Keratinocyte (primary cell): ENCODE measurements around the gene PLCB3. TPM values are rescaled to one million over a fixed set of nuclear protein-coding genes. Genes with fewer than 3 reads are reported as not detected.
A peak's percentile ranks its signal among the peaks of the same experiment; 100 is the strongest.

Experiments used
- DNase-seq: peaks from one replicate; pipeline ENCODE4 v3.0.0-alpha.2; 2011; ENCODE audit warnings: low read depth, missing footprints, low spot score
- FAIRE-seq: peaks from 2 replicates; lab custom pipeline; 2011; peaks lifted over from hg19 to GRCh38; lab: Jason Lieb, UNC
- H2AFZ ChIP-seq: 2 replicates; pipeline ENCODE4 v1.6.0; 2012; ENCODE audit warnings: low read length, control low read depth, inconsistent platforms; ENCODE audit not compliant: control insufficient read depth
- H3K27ac ChIP-seq: 2 replicates; pipeline ENCODE4 v1.5.1; 2011; ENCODE audit warnings: low read length; ENCODE audit not compliant: control insufficient read depth, insufficient read depth
- H3K27me3 ChIP-seq: 3 replicates; pipeline ENCODE4 v1.6.0; 2011; ENCODE audit warnings: low read length; ENCODE audit not compliant: control insufficient read depth, insufficient read depth; ENCODE audit errors: extremely low read depth
- H3K36me3 ChIP-seq, 2 experiments: 2 replicates in 1 of 2; 3 replicates in 1 of 2; pipeline ENCODE4 v1.5.1; 2011; ENCODE audit warnings: low read length in 2 of 2, mild to moderate bottlenecking in 1 of 2; ENCODE audit not compliant: control insufficient read depth in 2 of 2, insufficient read depth in 2 of 2; ENCODE audit errors: extremely low read depth in 1 of 2
- H3K4me1 ChIP-seq: 3 replicates; pipeline ENCODE4 v1.5.1; 2011; ENCODE audit warnings: low read length; ENCODE audit not compliant: control insufficient read depth, insufficient read depth; ENCODE audit errors: extremely low read depth
- H3K4me2 ChIP-seq: 3 replicates; pipeline ENCODE4 v1.6.0; 2011; ENCODE audit warnings: low read depth, low read length; ENCODE audit not compliant: control insufficient read depth, insufficient read depth; ENCODE audit errors: extremely low read depth
- H3K4me3 ChIP-seq, 3 experiments: fragments of 200-600 bp in 1 of 3; sonication (generic) in 1 of 3; 2 replicates in 2 of 3; 3 replicates in 1 of 3; pipeline ENCODE4 v1.5.1; 2011 to 2016; ENCODE audit warnings: low read length in 3 of 3, mild to moderate bottlenecking in 3 of 3, control low read depth in 2 of 3, inconsistent platforms in 1 of 3, low read depth in 1 of 3, mixed read lengths in 1 of 3, mixed run types in 1 of 3, moderate library complexity in 1 of 3; ENCODE audit not compliant: control insufficient read depth in 2 of 3, insufficient read depth in 2 of 3; ENCODE audit errors: extremely low read depth in 1 of 3
- H3K79me2 ChIP-seq: 2 replicates; pipeline ENCODE4 v1.6.0; 2012; ENCODE audit warnings: low read length; ENCODE audit not compliant: control insufficient read depth, insufficient read depth
- H3K9ac ChIP-seq: 3 replicates; pipeline ENCODE4 v1.6.0; 2011; ENCODE audit warnings: low read length; ENCODE audit not compliant: control insufficient read depth, insufficient read depth; ENCODE audit errors: extremely low read depth
- H3K9me1 ChIP-seq: 3 replicates; pipeline ENCODE4 v1.6.0; 2011; ENCODE audit warnings: low read length; ENCODE audit not compliant: control insufficient read depth, insufficient read depth; ENCODE audit errors: extremely low read depth
- H3K9me3 ChIP-seq: 2 replicates; pipeline ENCODE4 v1.5.1; 2012; ENCODE audit warnings: low read depth, low read length; ENCODE audit not compliant: control insufficient read depth
- H4K20me1 ChIP-seq: 3 replicates; pipeline ENCODE4 v1.6.0; 2011; ENCODE audit warnings: low read length; ENCODE audit not compliant: control insufficient read depth, insufficient read depth; ENCODE audit errors: extremely low read depth
- CTCF ChIP-seq, 3 experiments: IDR thresholded peaks in 1 of 3; conservative IDR thresholded peaks in 1 of 3; optimal IDR thresholded peaks in 1 of 3; 2 replicates in 2 of 3; 3 replicates in 1 of 3; pipeline versions ENCODE3 to v1.5.1; 2011; ENCODE audit warnings: low read length in 3 of 3, mild to moderate bottlenecking in 3 of 3, moderate library complexity in 2 of 3, control low read depth in 1 of 3, inconsistent platforms in 1 of 3; ENCODE audit not compliant: insufficient read depth in 2 of 3; ENCODE audit errors: extremely low read depth in 1 of 3
- EZH2 ChIP-seq: IDR thresholded peaks from one replicate; pipeline ENCODE4 v1.6.1; 2012; ENCODE audit warnings: inconsistent platforms, mild to moderate bottlenecking, low read length, moderate library complexity
- dilution Hi-C: fragments of 300-500 bp; cut with MboI; formaldehyde crosslinking; loops from one replicate; pipeline ENCODE4 v1.7.0; 2020; ENCODE audit warnings: low sequenced_read_pairs; ENCODE audit not compliant: extremely low pct_ligation_motif_present
- polyA plus RNA-seq, 5 experiments: library from polyadenylated mRNA; depleted of rRNA in 3 of 5; stranded (reverse) in 3 of 5; stranded (forward) in 1 of 5; unstranded in 1 of 5; fragments of >200 nt; gene quantifications; 1 replicate in 1 of 5; 2 replicates in 3 of 5; 3 replicates in 1 of 5; pipeline versions ENCODE4 v1.2.1 to v1.2.3, GENCODE V29; 2011 to 2012; ENCODE audit warnings: missing spikeins in 2 of 5, low read depth in 1 of 5, low replicate concordance in 1 of 5

PLCB3 gene
- polyA plus RNA-seq, 1 donor (not counting 4 experiments of a cell fraction or from before 2014, with no cell fraction given): 32.5 TPM

- Histone ChIP-seq H3K27me3 (no peaks in the 10 kb centered on the region), H3K9me3 (no peaks in the 10 kb centered on the region), H3K9ac (peak overlapping the region; percentile 33), H3K36me3 (peaks cover 8 to 23% of the 10 kb centered on the region in 2 experiments), H3K79me2 (no peaks in the 10 kb centered on the region), H3K4me2 (peak overlapping the region; percentile 82), H3K4me1 (peaks cover 52% of the 10 kb centered on the region), H2AFZ (no peak overlapping the region), H3K9me1 (peaks cover 2% of the 10 kb centered on the region), H3K4me3 (peak overlapping the region; percentile 49 to 63 (median 57)), H4K20me1 (no peaks in the 10 kb centered on the region), H3K27ac (no peak overlapping the region)
- no peak for TF ChIP-seq EZH2
- no peak for TF ChIP-seq CTCF (optimal IDR thresholded peaks at IDR 0.05 in 1 of 3, IDR thresholded peaks at IDR 0.05 in 1 of 3, conservative IDR thresholded peaks at IDR 0.05 in 1 of 3; ENCODE audit: extremely low read depth in 1 of 3, insufficient read depth in 2 of 3, low read length in 3 of 3)
- dilution Hi-C loops: no loop called here
- FAIRE-seq (no peak), DNase-seq (no peak)
Observed at GRCh38 chr11:64234647-64235379, 16.5 kb upstream of the PLCB3 start.

GRCh38 chr11:64235437-64236161, 15.7 kb upstream of the PLCB3 start:
- peaks cover 2% of the 10 kb centered on the region for H3K9me1 ChIP-seq
- no peak overlapping the region for H3K9ac ChIP-seq
- dilution Hi-C loops: no loop called here
- H3K4me3 ChIP-seq: peak overlapping the region; percentile 49 to 63 (median 57)
- peaks cover 8 to 23% of the 10 kb centered on the region in 2 experiments for H3K36me3 ChIP-seq
- H4K20me1 ChIP-seq: no peaks in the 10 kb centered on the region
- peak overlapping the region; percentile 82 for H3K4me2 ChIP-seq
- H3K4me1 ChIP-seq: peaks cover 53% of the 10 kb centered on the region
- no peaks in the 10 kb centered on the region for H3K79me2 ChIP-seq
- TF ChIP-seq CTCF (optimal IDR thresholded peaks at IDR 0.05 in 1 of 3, IDR thresholded peaks at IDR 0.05 in 1 of 3, conservative IDR thresholded peaks at IDR 0.05 in 1 of 3; ENCODE audit: extremely low read depth in 1 of 3, insufficient read depth in 2 of 3, low read length in 3 of 3) (no peak), EZH2 (no peak)
- FAIRE-seq (no peak), DNase-seq (no peak)
- no peaks in the 10 kb centered on the region for H3K27me3 ChIP-seq
- no peak overlapping the region for H3K27ac ChIP-seq
- H2AFZ ChIP-seq: no peak overlapping the region
- H3K9me3 ChIP-seq: no peaks in the 10 kb centered on the region
